HFFc6 (cell line): ENCODE results near the gene TMEM132D. TPM values are rescaled to one million over a fixed set of nuclear protein-coding genes. Genes with fewer than 3 reads are reported as not detected.

ENCODE experiments used
- DNase-seq: peaks from one replicate; pipeline ENCODE4 v3.0.0-alpha.2; 2018
- H3K27ac Mint-ChIP-seq: 2 replicates; pipeline ENCODE4 v1.8.0; 2020; ENCODE audit warnings: mild to moderate bottlenecking, mixed read lengths
- H3K27me3 Mint-ChIP-seq: 2 replicates; pipeline ENCODE4 v1.8.0; 2021; ENCODE audit warnings: mild to moderate bottlenecking, moderate library complexity, mixed read lengths; ENCODE audit not compliant: insufficient read depth
- H3K36me3 Mint-ChIP-seq: 2 replicates; pipeline ENCODE4 v1.8.0; 2021; ENCODE audit warnings: low read depth, mixed read lengths
- H3K4me1 Mint-ChIP-seq: 2 replicates; pipeline ENCODE4 v1.8.0; 2020; ENCODE audit warnings: low read depth, mixed read lengths
- H3K4me3 Mint-ChIP-seq: 2 replicates; pipeline ENCODE4 v1.8.0; 2020; ENCODE audit warnings: mild to moderate bottlenecking, moderate library complexity, mixed read lengths
- H3K9me3 Mint-ChIP-seq: 2 replicates; pipeline ENCODE4 v1.8.0; 2020; ENCODE audit warnings: mild to moderate bottlenecking, mixed read lengths
- CTCF ChIP-seq: fragments of 200-600 bp; sonication (generic); IDR thresholded peaks from 2 replicates; pipeline ENCODE4 v1.5.0; 2021; ENCODE audit warnings: antibody characterized with exemption, mild to moderate bottlenecking
- total RNA-seq, 6 experiments: library from RNA; stranded (reverse); fragmentation: NEBNext Ultra II Directional; extraction: Animal tissue kit (Norgen Biotek cat#: 25700); gene quantifications; 2 replicates in 1 of 6; 3 replicates in 5 of 6; pipeline ENCODE4 v1.2.3, GENCODE V29; 2021

TMEM132D gene
- total RNA-seq, 6 experiments from 2014 or later = not detected

GRCh38 chr12:129127771-129128170, 776.1 kb downstream of the TMEM132D start:
- H3K36me3 Mint-ChIP-seq = no peaks in the 10 kb centered on the region
- peaks cover 2% of the 10 kb centered on the region for H3K27me3 Mint-ChIP-seq
- no peak for TF ChIP-seq CTCF

GRCh38 chr12:129127211-129127610, 776.6 kb downstream of the TMEM132D start:
- Mint-ChIP-seq H3K4me3 (no peak overlapping the region), H3K27ac (no peak overlapping the region), H3K9me3 (peaks cover 81% of the 10 kb centered on the region), H3K4me1 (no peaks in the 10 kb centered on the region), H3K27me3 (peaks cover 2% of the 10 kb centered on the region), H3K36me3 (no peaks in the 10 kb centered on the region)
- no peak for TF ChIP-seq CTCF
- DNase-seq = no peak

More at GRCh38 chr12:129127771-129128170, 776.1 kb downstream of the TMEM132D start:
- Mint-ChIP-seq H3K4me3 (no peak overlapping the region), H3K27ac (no peak overlapping the region), H3K4me1 (no peaks in the 10 kb centered on the region), H3K9me3 (peaks cover 76% of the 10 kb centered on the region)
- DNase-seq = no peak

DNA sequence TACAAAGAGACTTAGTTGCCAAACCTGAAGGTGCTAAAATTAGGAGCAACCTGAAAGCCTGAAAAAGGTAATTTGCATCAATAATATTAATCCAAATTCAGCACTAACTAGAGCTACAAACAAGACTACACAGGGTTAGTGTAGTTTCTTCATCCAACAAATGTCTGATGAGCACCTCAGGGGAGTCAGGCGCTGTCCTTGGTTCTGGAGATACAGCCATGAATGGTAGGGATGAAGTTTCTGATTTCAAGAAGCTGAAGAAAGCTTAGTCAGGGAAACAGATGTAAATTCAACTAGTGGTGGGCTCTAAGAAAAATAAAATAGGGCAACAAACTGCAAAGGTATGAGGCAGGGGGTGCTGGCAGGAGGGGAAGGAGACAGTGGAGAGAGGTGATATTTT, 784.3 kb downstream of the TMEM132D start:
- TF ChIP-seq CTCF = no peak
- no peaks in the 10 kb centered on the region; the same call in 1 of the 2 replicates for H3K36me3 Mint-ChIP-seq
- H3K4me3 Mint-ChIP-seq = no peak overlapping the region
- peaks cover 70% of the 10 kb centered on the region for H3K9me3 Mint-ChIP-seq
- no peaks in the 10 kb centered on the region for H3K4me1 Mint-ChIP-seq
- no peak overlapping the region for H3K27ac Mint-ChIP-seq
- no peaks in the 10 kb centered on the region; the same call in none of the 2 replicates for H3K27me3 Mint-ChIP-seq
- no peak for DNase-seq

GRCh38 chr12:129115558-129115957, 788.3 kb downstream of the TMEM132D start:
- TF ChIP-seq CTCF = no peak
- Mint-ChIP-seq H3K27me3 (no peaks in the 10 kb centered on the region), H3K4me3 (no peak overlapping the region), H3K36me3 (no peaks in the 10 kb centered on the region; the same call in 1 of the 2 replicates), H3K9me3 (peaks cover 61% of the 10 kb centered on the region), H3K27ac (no peak overlapping the region), H3K4me1 (no peaks in the 10 kb centered on the region)
- no peak for DNase-seq

GRCh38 chr12:129110575-129110974, 793.2 kb downstream of the TMEM132D start:
- Mint-ChIP-seq H3K4me3 (no peak overlapping the region), H3K27me3 (peaks cover 3% of the 10 kb centered on the region; the same call in 1 of the 2 replicates), H3K4me1 (no peaks in the 10 kb centered on the region), H3K27ac (no peak overlapping the region), H3K36me3 (no peaks in the 10 kb centered on the region), H3K9me3 (peaks cover 67% of the 10 kb centered on the region)
- no peak for TF ChIP-seq CTCF
- no peak for DNase-seq
